SU-DHL-6 (cell line): ENCODE results near the gene SLC9A1.

Source experiments
- EZH2phosphoT487 ChIP-seq: fragments of 200-600 bp; sonication (generic), shearing (Covaris generic); conservative IDR thresholded peaks from 2 replicates; pipeline ENCODE4 v1.6.1; 2018; ENCODE audit warnings: mild to moderate bottlenecking, antibody characterized with exemption, low read length, moderate library complexity, mixed read lengths
- TF ChIP-seq, protein P1 (sequence below): fragments of 200-600 bp; sonication (generic); IDR thresholded peaks from one replicate; pipeline ENCODE4 v1.5.1; 2017; ENCODE audit warnings: antibody characterized with exemption, mild to moderate bottlenecking, low read length, moderate library complexity; ENCODE audit not compliant: insufficient read depth, poor library complexity, severe bottlenecking

DNA sequence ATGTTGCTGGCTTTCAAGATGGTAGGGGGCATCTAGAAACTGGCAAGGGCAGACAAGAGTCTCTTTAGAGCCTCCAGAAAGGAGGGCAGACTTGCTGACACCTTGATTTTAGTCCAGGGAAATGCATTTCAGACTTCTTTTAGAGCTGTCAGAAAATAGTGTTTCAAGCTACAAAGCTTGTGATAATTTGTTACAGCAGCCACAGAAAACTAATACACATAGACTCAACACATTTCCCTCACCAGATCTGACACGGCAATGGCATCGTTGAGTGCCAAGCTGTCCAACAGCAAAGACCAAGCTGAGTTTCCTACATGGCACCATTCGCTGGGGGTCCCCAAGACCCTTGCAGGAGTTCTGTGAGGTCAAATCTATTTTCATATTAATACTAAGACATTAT lies 62.0 kb downstream of the SLC9A1 start:
- TF ChIP-seq, protein P1, sequence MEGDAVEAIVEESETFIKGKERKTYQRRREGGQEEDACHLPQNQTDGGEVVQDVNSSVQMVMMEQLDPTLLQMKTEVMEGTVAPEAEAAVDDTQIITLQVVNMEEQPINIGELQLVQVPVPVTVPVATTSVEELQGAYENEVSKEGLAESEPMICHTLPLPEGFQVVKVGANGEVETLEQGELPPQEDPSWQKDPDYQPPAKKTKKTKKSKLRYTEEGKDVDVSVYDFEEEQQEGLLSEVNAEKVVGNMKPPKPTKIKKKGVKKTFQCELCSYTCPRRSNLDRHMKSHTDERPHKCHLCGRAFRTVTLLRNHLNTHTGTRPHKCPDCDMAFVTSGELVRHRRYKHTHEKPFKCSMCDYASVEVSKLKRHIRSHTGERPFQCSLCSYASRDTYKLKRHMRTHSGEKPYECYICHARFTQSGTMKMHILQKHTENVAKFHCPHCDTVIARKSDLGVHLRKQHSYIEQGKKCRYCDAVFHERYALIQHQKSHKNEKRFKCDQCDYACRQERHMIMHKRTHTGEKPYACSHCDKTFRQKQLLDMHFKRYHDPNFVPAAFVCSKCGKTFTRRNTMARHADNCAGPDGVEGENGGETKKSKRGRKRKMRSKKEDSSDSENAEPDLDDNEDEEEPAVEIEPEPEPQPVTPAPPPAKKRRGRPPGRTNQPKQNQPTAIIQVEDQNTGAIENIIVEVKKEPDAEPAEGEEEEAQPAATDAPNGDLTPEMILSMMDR, result no peak
- TF ChIP-seq EZH2phosphoT487, result no peak
